ENCODE data around the gene CDAN1.

- TF ChIP-seq, protein P1, sequence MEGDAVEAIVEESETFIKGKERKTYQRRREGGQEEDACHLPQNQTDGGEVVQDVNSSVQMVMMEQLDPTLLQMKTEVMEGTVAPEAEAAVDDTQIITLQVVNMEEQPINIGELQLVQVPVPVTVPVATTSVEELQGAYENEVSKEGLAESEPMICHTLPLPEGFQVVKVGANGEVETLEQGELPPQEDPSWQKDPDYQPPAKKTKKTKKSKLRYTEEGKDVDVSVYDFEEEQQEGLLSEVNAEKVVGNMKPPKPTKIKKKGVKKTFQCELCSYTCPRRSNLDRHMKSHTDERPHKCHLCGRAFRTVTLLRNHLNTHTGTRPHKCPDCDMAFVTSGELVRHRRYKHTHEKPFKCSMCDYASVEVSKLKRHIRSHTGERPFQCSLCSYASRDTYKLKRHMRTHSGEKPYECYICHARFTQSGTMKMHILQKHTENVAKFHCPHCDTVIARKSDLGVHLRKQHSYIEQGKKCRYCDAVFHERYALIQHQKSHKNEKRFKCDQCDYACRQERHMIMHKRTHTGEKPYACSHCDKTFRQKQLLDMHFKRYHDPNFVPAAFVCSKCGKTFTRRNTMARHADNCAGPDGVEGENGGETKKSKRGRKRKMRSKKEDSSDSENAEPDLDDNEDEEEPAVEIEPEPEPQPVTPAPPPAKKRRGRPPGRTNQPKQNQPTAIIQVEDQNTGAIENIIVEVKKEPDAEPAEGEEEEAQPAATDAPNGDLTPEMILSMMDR (IDR thresholded peaks at IDR 0.05): no peak
- TF ChIP-seq POLR2AphosphoS5 (IDR thresholded peaks at IDR 0.05) (no peak), POLR2A (IDR thresholded peaks at IDR 0.05) (no peak)
Observed at GRCh38 chr15:42730536-42730935, 6.4 kb downstream of the CDAN1 start.

Data from stomach (tissue), 4 donors.